Left lung (tissue), 10 donors: ENCODE results near the gene CRYL1. TPM values are rescaled to one million over a fixed set of nuclear protein-coding genes. Genes with fewer than 3 reads are reported as not detected.

Experiments
- ATAC-seq: fragments of 200-7000 bp; cut with Tn5 transposase; one replicate; pipeline ENCODE4 v1.9.1; 2020; ENCODE audit warnings: moderate library complexity
- DNase-seq, 4 donors: peaks; one replicate each; pipeline ENCODE4 v3.0.0-alpha.2; 2013 to 2020
- H3K27ac ChIP-seq, 2 donors: fragments of 200-600 bp; sonication (generic) in 1 of 2; one replicate each; pipeline versions ENCODE4 v1.5.0 to v1.8.0; 2020 to 2021
- H3K27me3 ChIP-seq, 2 donors: fragments of 200-600 bp; sonication (generic) in 1 of 2; one replicate each; pipeline versions ENCODE4 v1.5.0 to v1.8.0; 2020 to 2021
- H3K36me3 ChIP-seq, 2 donors: fragments of 200-600 bp; sonication (generic) in 1 of 2; one replicate each; pipeline versions ENCODE4 v1.5.0 to v1.8.0; 2020 to 2021
- H3K4me1 ChIP-seq, 2 donors: fragments of 200-600 bp; one replicate each; pipeline ENCODE4 v1.8.0; 2021
- H3K4me3 ChIP-seq, 2 donors: fragments of 200-600 bp; sonication (generic) in 1 of 2; one replicate each; pipeline versions ENCODE4 v1.5.0 to v1.8.0; 2020 to 2021; ENCODE audit warnings: mild to moderate bottlenecking in 1 of 2
- H3K9me3 ChIP-seq, 2 donors: fragments of 200-600 bp; sonication (generic) in 1 of 2; one replicate each; pipeline versions ENCODE4 v1.5.0 to v1.8.0; 2020 to 2021
- intact Hi-C, 2 donors: fragments of 100-400 bp; cut with DNase I; formaldehyde crosslinking; loops; one replicate each; pipeline versions ENCODE4 v1.11.2 to v1.14.2; 2022
- polyA plus RNA-seq, 6 donors: library from polyadenylated mRNA; unstranded; fragments of 120-200 nt; gene quantifications; one replicate each; pipeline ENCODE4 v1.2.1, GENCODE V29; 2013; ENCODE audit not compliant: insufficient read length in 6 of 6
- total RNA-seq, 2 donors: library from RNA; stranded (reverse); fragmentation: NEBNext Ultra II Directional; extraction: Animal tissue kit (Norgen Biotek cat#: 25700); gene quantifications; one replicate each; pipeline ENCODE4 v1.2.1, GENCODE V29; 2021
- TF ChIP-seq, protein P1 (sequence below), 2 donors: fragments of 200-600 bp; sonication (generic) in 1 of 2; IDR thresholded peaks; one replicate each; pipeline versions ENCODE4 v1.5.0 to v1.8.0; 2021; ENCODE audit warnings: antibody characterized with exemption in 2 of 2
- donor health status: DM: no; HTN: yes; CAD: no.
- donor health status: DM: no; HTN: no; CAD: no.

The CRYL1 gene
- total and polyA plus RNA-seq, 8 donors, result 15.5 to 31.8 (median 24.6) TPM

DNA sequence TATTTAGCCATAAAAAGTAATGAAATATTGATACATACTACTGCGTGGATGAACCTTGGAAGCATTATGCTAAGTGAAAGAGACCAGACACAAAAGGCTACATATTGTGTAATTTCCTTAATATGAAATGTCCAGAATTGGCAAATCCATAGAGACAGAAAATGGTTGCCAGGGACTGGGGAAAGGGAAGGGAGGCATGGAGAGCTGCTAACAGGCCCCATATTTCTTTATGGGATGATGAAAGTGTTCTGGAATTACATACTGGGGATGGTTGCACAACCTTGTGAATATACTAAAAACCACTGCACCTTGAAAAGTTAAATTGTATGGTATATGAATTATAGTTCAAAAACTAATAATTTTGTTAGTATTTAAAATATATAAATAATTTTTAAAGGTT lies 44.9 kb upstream of the CRYL1 start:
- peaks cover 0 to under 1% of the 10 kb centered on the region in 2 donors for H3K9me3 ChIP-seq
- TF ChIP-seq, protein P1, sequence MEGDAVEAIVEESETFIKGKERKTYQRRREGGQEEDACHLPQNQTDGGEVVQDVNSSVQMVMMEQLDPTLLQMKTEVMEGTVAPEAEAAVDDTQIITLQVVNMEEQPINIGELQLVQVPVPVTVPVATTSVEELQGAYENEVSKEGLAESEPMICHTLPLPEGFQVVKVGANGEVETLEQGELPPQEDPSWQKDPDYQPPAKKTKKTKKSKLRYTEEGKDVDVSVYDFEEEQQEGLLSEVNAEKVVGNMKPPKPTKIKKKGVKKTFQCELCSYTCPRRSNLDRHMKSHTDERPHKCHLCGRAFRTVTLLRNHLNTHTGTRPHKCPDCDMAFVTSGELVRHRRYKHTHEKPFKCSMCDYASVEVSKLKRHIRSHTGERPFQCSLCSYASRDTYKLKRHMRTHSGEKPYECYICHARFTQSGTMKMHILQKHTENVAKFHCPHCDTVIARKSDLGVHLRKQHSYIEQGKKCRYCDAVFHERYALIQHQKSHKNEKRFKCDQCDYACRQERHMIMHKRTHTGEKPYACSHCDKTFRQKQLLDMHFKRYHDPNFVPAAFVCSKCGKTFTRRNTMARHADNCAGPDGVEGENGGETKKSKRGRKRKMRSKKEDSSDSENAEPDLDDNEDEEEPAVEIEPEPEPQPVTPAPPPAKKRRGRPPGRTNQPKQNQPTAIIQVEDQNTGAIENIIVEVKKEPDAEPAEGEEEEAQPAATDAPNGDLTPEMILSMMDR (IDR thresholded peaks at IDR 0.05), result no peak
- peaks cover 0 to 6% of the 10 kb centered on the region in 2 donors for H3K36me3 ChIP-seq
- intact Hi-C loops, result no loop called here
- no peak for ATAC-seq
- no peak overlapping the region for H3K4me3 ChIP-seq
- H3K4me1 ChIP-seq, result peaks cover 4 to 15% of the 10 kb centered on the region in 2 donors
- no peak overlapping the region for H3K27ac ChIP-seq
- no peaks in the 10 kb centered on the region for H3K27me3 ChIP-seq
- DNase-seq, result no peak

DNA sequence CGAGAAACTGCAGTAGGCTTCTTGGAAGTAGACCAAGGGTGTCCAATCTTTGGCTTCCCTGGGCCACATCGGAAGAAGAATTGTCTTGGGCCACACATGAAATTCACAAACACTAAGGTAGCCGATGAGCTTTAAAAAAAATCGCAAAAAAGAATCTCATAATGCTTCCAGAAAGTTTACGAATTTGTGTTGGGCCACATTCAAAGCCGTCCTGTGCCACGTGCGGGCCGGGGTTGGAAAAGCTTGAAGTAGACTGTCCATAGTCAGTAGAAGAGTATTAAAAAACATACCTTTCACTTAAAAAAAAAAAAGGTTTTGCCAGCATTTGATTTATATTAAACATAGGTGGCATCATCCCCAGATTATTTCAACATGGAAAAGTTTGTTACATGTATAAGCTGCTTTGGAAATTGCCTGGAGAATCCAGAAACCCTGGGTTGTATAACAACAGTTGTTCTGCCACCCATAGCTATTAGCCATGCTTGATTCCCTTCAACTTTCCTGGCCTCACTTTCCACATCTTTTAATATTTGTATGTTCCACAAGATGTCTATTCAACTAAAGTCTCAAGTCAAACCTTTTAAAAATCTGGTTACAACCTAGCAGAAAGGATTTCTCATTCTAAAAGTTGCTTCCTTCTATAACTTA lies 42.3 kb upstream of the CRYL1 start:
- Histone ChIP-seq H3K27ac (peak overlapping the region; percentile 91 to 92), H3K4me1 (peaks cover 4 to 15% of the 10 kb centered on the region in 2 donors), H3K36me3 (no peaks in the 10 kb centered on the region), H3K27me3 (no peaks in the 10 kb centered on the region), H3K9me3 (peaks cover 0 to 7% of the 10 kb centered on the region in 2 donors), H3K4me3 (peak overlapping the region; percentile 67 to 68)
- intact Hi-C loops, result no loop called here
- no peak for ATAC-seq
- no peak for DNase-seq
- TF ChIP-seq, protein P1 (IDR thresholded peaks at IDR 0.05), result no peak

DNA sequence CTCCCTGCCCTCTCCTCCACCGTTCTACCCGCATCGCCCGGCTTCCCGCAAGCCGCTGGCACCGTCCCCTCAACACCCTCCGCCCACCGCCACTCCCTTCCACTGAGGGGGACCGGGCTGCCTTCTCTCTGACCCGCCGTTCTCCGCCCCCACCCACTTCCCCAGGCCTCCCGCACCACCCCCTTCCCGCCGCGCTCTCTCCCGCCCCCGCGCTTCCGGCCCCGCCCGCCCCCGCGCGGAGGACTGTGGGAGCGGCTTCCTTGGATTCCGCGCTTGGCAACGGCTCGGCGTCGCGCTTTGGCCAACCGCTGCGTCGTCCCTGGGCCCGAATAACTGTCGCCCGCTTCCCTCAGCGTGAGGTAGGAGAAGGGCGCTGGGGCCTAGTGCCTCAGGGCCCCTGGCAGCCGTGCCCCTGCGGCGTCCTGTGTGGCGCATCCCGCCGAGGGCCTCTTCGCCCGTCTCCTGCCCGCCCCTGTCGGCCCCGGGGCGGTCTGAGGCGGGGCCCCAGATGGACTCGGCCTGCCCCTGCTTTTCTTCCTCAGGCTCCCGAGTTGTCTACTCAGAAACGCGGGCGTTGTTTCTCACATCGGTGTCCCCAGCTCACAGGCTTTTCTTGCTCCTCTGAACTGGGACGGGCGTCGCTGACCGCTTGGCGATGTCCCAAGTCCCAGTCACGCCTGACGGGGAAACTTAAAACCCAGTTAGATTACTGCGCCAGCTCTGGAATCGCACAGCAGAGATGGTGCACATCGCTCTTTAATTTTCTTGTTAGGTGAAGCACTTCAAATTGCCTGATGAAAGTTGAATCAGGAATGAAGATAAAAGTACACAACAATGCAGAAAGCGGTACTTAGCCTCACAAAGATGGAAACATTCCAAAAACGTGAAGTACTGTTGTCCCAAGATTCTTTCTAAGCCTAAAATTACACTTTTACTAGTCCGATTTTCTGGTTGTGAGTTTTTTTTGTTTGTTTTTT lies 41.5 kb upstream of the CRYL1 start, which contains the start of gene IFT88:
TSS of gene IFT88 (plus strand) at position 260 of the 977 bp plus-strand sequence. CDS start 7,229 bp downstream, outside the sequence.
- Histone ChIP-seq H3K27me3 (no peaks in the 10 kb centered on the region), H3K36me3 (no peaks in the 10 kb centered on the region), H3K9me3 (peaks cover 0 to 7% of the 10 kb centered on the region in 2 donors), H3K4me3 (peak within 1 kb of the TSS; percentile 67 to 68), H3K27ac (peak within 1 kb of the TSS; percentile 91 to 92), H3K4me1 (peaks cover 4 to 15% of the 10 kb centered on the region in 2 donors)
- ATAC-seq (peak; percentile 98), DNase-seq (peak; percentile 88 to 98 (median 92))
- intact Hi-C loops, result no loop called here
- TF ChIP-seq, protein P1 (IDR thresholded peaks at IDR 0.05), result peak in 1 of 2 donors; percentile 26

DNA sequence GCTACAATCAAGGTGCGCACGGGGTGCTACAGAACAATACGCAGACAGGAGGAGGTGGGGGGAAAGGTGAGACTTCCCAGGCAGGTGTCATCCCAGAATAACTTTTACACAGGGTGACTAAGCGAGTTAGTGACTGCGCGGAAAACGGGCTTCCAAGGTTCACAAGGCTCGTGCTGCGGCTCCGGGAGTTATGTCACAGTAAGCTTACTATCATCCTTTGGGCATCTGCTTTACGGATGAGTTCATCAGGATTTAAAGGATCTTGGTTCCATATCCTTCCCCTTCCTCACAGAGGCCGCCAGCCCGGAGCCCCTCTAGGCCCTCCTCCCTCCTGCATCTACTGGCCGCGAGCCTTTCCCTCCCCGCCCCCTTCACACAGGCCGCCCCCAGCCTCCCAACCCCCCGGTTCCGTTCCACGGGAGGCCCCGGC lies 40.8 kb upstream of the CRYL1 start:
- Histone ChIP-seq H3K36me3 (no peaks in the 10 kb centered on the region), H3K9me3 (peaks cover 0 to 7% of the 10 kb centered on the region in 2 donors), H3K27ac (peak overlapping the region; percentile 91 to 92), H3K4me3 (peak overlapping the region; percentile 67 to 68), H3K27me3 (no peaks in the 10 kb centered on the region), H3K4me1 (peaks cover 4 to 15% of the 10 kb centered on the region in 2 donors)
- intact Hi-C loops, result no loop called here
- TF ChIP-seq, protein P1 (IDR thresholded peaks at IDR 0.05), result no peak
- DNase-seq (no peak), ATAC-seq (peak; percentile 67)
